ENCODE measurements around the gene PRODH2. TPM values are rescaled to one million over a fixed set of nuclear protein-coding genes. Genes with fewer than 3 reads are reported as not detected.

PRODH2 gene
- total RNA-seq, 4 donors from 2014 or later = 0.13 TPM; not detected in 3

DNA sequence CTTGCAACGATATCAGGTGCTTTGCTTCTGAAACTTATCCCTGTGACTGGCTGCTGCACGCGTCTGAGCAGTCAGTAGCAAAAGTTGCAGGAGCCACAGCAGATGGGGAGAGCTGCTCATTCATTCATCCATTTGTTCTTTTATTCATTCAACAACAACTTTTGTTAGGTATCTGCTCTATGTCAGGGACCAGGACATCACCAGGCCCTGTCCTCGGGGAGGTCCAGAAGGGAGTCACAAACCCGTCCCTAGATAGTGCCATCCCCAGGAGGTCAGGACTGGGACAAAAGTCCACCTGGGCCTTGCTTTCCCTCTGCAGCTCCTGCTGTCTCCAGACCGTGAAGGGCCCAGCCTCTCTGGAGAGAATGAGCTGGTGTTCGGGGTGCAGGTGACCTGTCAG, 34.7 kb downstream of the PRODH2 start:
- Histone ChIP-seq H3K4me3 (no peak overlapping the region), H3K27ac (no peak overlapping the region), H3K27me3 (no peaks in the 10 kb centered on the region), H3K4me1 (peaks cover 4 to 5% of the 10 kb centered on the region in 2 donors), H3K36me3 (peaks cover 0 to 17% of the 10 kb centered on the region in 2 donors), H3K9me3 (no peaks in the 10 kb centered on the region)
- no peak for TF ChIP-seq POLR2A (IDR thresholded peaks at IDR 0.05)
- no peak for TF ChIP-seq CTCF (IDR thresholded peaks at IDR 0.05 in 4 of 5, conservative IDR thresholded peaks at IDR 0.05 in 1 of 5)
- intact Hi-C loops (cut with DNase I; ENCODE audit: low total_unique reads) (loop anchor here (5.0 to 10.0 kb wide), 2 partner anchors 66 to 217 kb away; partner anchors contain the start of gene SDHAF1), in situ Hi-C loops (cut with MboI; ENCODE audit: low sequenced_read_pairs in 4 of 4) (no loop called here)
- no peak for ATAC-seq
- DNase-seq = no peak

DNA sequence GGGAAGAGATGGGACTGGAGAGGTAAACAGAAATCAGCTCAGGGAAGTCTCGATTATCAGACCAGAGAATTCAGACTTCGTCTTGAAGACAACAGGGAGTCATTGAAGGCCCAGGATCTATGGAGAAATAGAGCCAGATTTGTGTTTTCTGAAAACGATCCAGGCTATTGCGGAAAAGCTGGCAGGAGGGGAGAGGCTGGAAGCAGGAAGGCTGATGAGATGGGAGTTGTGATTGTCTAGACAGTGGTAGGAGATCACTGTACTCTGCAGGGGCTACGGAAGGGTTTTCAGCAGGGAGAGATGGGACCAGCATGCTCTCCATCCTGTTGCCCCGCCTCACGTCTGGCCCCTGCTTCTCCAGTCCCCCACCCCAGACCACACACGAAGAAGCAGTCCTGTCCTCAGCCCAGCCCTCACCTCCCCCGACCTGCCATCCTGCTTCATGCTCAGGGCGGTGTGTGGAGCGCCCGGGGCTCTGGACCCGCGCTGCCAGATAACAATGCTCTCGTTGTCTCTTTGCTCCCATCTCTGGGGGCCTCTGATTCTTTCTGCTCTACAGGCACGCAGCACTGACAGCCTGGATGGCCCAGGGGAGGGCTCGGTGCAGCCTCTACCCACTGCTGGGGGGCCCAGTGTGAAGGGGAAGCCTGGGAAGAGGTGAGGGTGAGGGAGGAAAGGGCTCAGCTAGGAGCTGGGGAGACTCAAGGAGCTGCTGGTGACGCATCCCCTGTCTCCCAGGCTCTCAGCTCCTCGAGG, 35.4 kb downstream of the PRODH2 start:
- no peak overlapping the region for H3K4me3 ChIP-seq
- peaks cover 4 to 5% of the 10 kb centered on the region in 2 donors for H3K4me1 ChIP-seq
- no peak overlapping the region for H3K27ac ChIP-seq
- in situ Hi-C loops (cut with MboI; ENCODE audit: low sequenced_read_pairs in 4 of 4) = no loop called here
- TF ChIP-seq CTCF (IDR thresholded peaks at IDR 0.05 in 4 of 5, conservative IDR thresholded peaks at IDR 0.05 in 1 of 5) = no peak
- no peak for TF ChIP-seq POLR2A (IDR thresholded peaks at IDR 0.05)
- H3K9me3 ChIP-seq = no peaks in the 10 kb centered on the region
- intact Hi-C loops (cut with DNase I; ENCODE audit: low total_unique reads) = loop anchor here (5.0 to 10.0 kb wide), 2 partner anchors 65 to 218 kb away; partner anchors contain the start of gene SDHAF1
- no peaks in the 10 kb centered on the region for H3K27me3 ChIP-seq
- DNase-seq = no peak
- ATAC-seq = no peak
- H3K36me3 ChIP-seq = peaks cover 0 to 17% of the 10 kb centered on the region in 2 donors

DNA sequence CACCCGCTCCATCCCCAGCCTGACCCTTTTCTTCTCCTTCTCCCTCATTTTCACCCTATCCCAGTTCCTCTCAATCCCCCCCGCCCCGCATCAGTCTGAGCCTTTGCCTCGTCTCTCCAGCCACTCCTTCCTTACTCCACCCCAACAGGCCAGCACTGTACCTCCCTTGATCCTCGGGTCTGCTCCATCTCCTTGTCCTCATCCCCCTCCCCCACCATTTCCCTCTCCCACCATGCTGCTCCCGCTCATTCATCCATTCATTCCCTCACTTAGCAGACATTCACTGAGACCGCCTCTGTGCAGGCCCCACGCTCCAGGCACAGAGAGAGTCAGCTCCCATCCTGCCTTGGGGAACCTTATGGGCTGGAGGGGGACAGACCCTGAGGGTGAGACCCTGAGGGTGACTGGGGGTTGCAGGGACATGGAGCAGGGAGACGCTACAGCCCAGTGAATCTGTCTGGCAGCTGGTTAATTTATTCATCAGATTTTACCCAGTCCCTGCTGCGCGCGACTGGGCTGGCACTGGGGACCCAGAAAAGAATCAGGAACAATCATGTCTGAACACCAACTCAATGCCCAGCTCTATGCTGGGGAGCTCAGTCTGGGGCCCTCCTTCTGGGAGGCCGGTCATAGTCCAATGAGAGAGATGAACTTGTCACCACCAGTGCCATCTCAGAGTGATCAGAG, 36.4 kb downstream of the PRODH2 start:
- no peaks in the 10 kb centered on the region for H3K27me3 ChIP-seq
- peak overlapping the region; percentile 60 to 81 (median 73) for H3K4me3 ChIP-seq
- DNase-seq = no peak
- no peak for ATAC-seq
- intact Hi-C loops (cut with DNase I; ENCODE audit: low total_unique reads) (loop anchor here (5.0 to 10.0 kb wide), 2 partner anchors 64 to 219 kb away; partner anchors contain the start of gene SDHAF1), in situ Hi-C loops (cut with MboI; ENCODE audit: low sequenced_read_pairs in 4 of 4) (no loop called here)
- H3K27ac ChIP-seq = peak overlapping the region in 1 of 4 donors; percentile 37
- peaks cover 0 to 15% of the 10 kb centered on the region in 2 donors for H3K36me3 ChIP-seq
- TF ChIP-seq CTCF (IDR thresholded peaks at IDR 0.05 in 4 of 5, conservative IDR thresholded peaks at IDR 0.05 in 1 of 5) = no peak
- no peak for TF ChIP-seq POLR2A (IDR thresholded peaks at IDR 0.05)
- no peaks in the 10 kb centered on the region for H3K9me3 ChIP-seq
- H3K4me1 ChIP-seq = peaks cover 4 to 5% of the 10 kb centered on the region in 2 donors

DNA sequence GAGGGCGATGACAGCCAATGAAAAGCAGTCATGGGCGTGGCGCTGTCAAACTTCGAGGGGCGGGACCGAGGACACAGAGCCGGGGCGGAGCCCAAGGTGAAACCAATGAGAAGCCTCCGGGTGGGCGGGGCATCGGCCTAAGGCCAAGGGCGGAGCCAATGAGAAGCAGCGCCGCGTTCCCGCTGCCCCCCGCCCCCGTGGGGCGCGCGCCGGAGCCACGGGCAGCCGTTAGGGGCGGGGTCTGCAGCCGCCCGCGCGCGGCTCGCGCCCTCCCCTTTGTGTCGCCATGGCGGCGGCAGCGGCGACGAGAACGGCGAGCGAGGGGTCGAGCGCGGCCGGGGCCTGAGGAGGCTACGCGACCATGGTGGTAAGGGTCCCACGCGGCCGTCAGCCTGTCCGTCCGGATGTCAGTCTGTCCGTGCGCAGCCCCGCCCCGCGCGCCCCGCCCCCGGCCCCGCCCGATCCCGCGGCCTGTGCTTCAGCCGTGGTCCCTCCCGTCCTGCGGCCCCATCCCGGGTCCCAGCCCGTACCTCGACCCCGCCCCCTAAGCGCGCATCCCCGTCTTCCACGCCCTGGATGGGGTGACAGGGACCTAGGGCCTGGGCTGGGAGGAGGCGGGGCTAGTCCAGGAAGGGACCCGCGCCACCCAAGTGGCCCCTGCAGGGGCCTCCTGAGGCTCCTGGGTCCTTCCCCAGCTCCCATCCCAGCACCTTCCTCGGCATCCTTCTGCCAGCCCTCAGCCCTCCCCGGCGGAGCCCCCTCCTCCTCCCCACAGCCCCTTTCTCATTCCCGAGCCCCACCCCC, 37.1 kb downstream of the PRODH2 start, which contains the start of gene ARHGAP33:
TSS of gene ARHGAP33 (plus strand) at position 267 of the 804 bp plus-strand sequence. CDS start at position 362, 95 bp downstream.
- peak; percentile 95 to 98 for DNase-seq
- H3K9me3 ChIP-seq = no peaks in the 10 kb centered on the region
- H3K27ac ChIP-seq = peak within 1 kb of the TSS; percentile 35 to 69 (median 45)
- intact Hi-C loops (cut with DNase I; ENCODE audit: low total_unique reads) (loop anchor here (1.0 to 10.0 kb wide), 4 partner anchors 17 to 219 kb away; partner anchors contain the start of genes PROSER3 and SDHAF1), in situ Hi-C loops (cut with MboI; ENCODE audit: low sequenced_read_pairs in 4 of 4) (no loop called here)
- no peaks in the 10 kb centered on the region for H3K27me3 ChIP-seq
- H3K4me3 ChIP-seq = peak within 1 kb of the TSS; percentile 60 to 81 (median 73)
- peak; percentile 98 for ATAC-seq
- peaks cover 4 to 5% of the 10 kb centered on the region in 2 donors for H3K4me1 ChIP-seq
- H3K36me3 ChIP-seq = peaks cover 0 to 8% of the 10 kb centered on the region in 2 donors
- no peak for TF ChIP-seq POLR2A (IDR thresholded peaks at IDR 0.05)
- no peak for TF ChIP-seq CTCF (IDR thresholded peaks at IDR 0.05 in 4 of 5, conservative IDR thresholded peaks at IDR 0.05 in 1 of 5)
